ENCODE results near the gene DUSP18. TPM values are rescaled to one million over a fixed set of nuclear protein-coding genes. Genes with fewer than 3 reads are reported as not detected.

Gene DUSP18
- total and polyA plus RNA-seq, 9 of the 15 experiments (the other 6 are each of a cell fraction or from before 2014, with no cell fraction given), result 1.00 to 3.7 (median 1.5) TPM

- intact Hi-C loops (cut with micrococcal nuclease), result no loop called here
- Histone ChIP-seq H3K36me3 (ENCODE audit: control insufficient read depth, insufficient read depth, low read length) (no peaks in the 10 kb centered on the region), H3K27me3 (ENCODE audit: control insufficient read depth in 2 of 2, insufficient read depth in 2 of 2, low read length in 2 of 2) (no peaks in the 10 kb centered on the region), H3K79me2 (ENCODE audit: control insufficient read depth, insufficient read depth, low read length) (no peaks in the 10 kb centered on the region), H3K9me3 (replicated peaks; ENCODE audit: control insufficient read depth, insufficient read depth, low read depth, low read length) (no peaks in the 10 kb centered on the region), H3K27ac (ENCODE audit: extremely low read depth, low read depth, low read length) (no peak overlapping the region), H2AFZ (ENCODE audit: low read depth, low read length) (no peak overlapping the region), H3K4me1 (replicated peaks in 1 of 2; ENCODE audit: control insufficient read depth in 2 of 2, insufficient read depth in 2 of 2, low read length in 2 of 2) (peaks cover 4 to 6% of the 10 kb centered on the region in 2 experiments; a peak in 4 of 5 replicates), H4K20me1 (replicated peaks; ENCODE audit: control insufficient read depth, insufficient read depth, low read length) (no peaks in the 10 kb centered on the region), H3K9me1 (ENCODE audit: control insufficient read depth, insufficient read depth, low read length) (no peaks in the 10 kb centered on the region), H3K4me2 (ENCODE audit: insufficient read depth, low read length) (no peak overlapping the region), H3K4me3 (no peak overlapping the region), H3K9ac (ENCODE audit: insufficient read depth in 1 of 2, low read depth in 2 of 2, low read length in 2 of 2) (no peak overlapping the region)
- ChIA-PET POLR2A (interaction anchor here (0.6 to 1.1 kb wide), 2 partner anchors 13 to 311 kb away, joined by 4 read pairs; no protein-coding TSS in a partner anchor), CTCF (ENCODE audit: low intra/inter-chr PET ratio) (interaction anchor here (0.7 kb wide), 1 partner anchor 100 kb away, joined by 3 read pairs; no protein-coding TSS in a partner anchor)
- no peak for ATAC-seq
- in situ Hi-C loops (cut with MboI), result no loop called here
- no TSS peak for BruUV-seq (replicated peaks)
- FAIRE-seq, result no peak
- no peak for DNase-seq (ENCODE audit: extremely low read depth in 1 of 4, low spot score in 3 of 4)
- WGBS (ENCODE audit: insufficient coverage, low coverage, missing lambda C conversion rate), result 15% methylated on average over 3 of the region's 3 CpGs
- TF ChIP-seq PKNOX1 (IDR thresholded peaks at IDR 0.05) (no peak), DDX20 (tag; IDR thresholded peaks at IDR 0.05; ENCODE audit: low read depth) (no peak), MYBL2 (IDR thresholded peaks at IDR 0.05; ENCODE audit: low read depth) (no peak), MYBL2 (CRISPR knock-in tag; IDR thresholded peaks at IDR 0.05; ENCODE audit: borderline replicate concordance) (no peak)
- TF ChIP-seq, protein P1, sequence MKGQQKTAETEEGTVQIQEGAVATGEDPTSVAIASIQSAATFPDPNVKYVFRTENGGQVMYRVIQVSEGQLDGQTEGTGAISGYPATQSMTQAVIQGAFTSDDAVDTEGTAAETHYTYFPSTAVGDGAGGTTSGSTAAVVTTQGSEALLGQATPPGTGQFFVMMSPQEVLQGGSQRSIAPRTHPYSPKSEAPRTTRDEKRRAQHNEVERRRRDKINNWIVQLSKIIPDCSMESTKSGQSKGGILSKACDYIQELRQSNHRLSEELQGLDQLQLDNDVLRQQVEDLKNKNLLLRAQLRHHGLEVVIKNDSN (CRISPR knock-in tag; IDR thresholded peaks at IDR 0.05), result no peak
Measured at GRCh38 chr22:30655532-30655931, 12.1 kb downstream of the DUSP18 start.

All from K562 (cell line).